Left ventricle myocardium superior (tissue), 1 donor: ENCODE data around the gene ZBED2. TPM values are rescaled to one million over a fixed set of nuclear protein-coding genes. Genes with fewer than 3 reads are reported as not detected.
"Not testable (repeated sequence)": the region's sequence is repeated elsewhere in the genome, so short reads cannot be mapped to it uniquely, and the experiment has no call there.

Experiments used
- ATAC-seq: fragments of 200-7000 bp; cut with Tn5 transposase; one replicate; pipeline ENCODE4 v1.9.1; 2020; ENCODE audit warnings: mild to moderate bottlenecking, moderate library complexity
- DNase-seq: peaks from one replicate; pipeline ENCODE4 v3.0.0-alpha.2; 2020
- intact Hi-C: fragments of 100-400 bp; cut with micrococcal nuclease; formaldehyde crosslinking; loops from one replicate; pipeline ENCODE4 v1.11.0; 2022
- long read RNA-seq: library from polyadenylated mRNA; unstranded; transcript quantifications from one replicate; pipeline ENCODE4 v2.0.0, GENCODE V29; 2021
- total RNA-seq: library from RNA; stranded (reverse); fragmentation: NEBNext Ultra II Directional; extraction: Animal tissue kit (Norgen Biotek cat#: 25700); gene quantifications from one replicate; pipeline ENCODE4 v1.2.1, GENCODE V29; 2021
- donor health status: DM: no; HTN: yes; CAD: no; lungs with severe emphysema.

ZBED2 gene, protein sequence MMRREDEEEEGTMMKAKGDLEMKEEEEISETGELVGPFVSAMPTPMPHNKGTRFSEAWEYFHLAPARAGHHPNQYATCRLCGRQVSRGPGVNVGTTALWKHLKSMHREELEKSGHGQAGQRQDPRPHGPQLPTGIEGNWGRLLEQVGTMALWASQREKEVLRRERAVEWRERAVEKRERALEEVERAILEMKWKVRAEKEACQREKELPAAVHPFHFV
- total RNA-seq, result not detected
- long read RNA-seq, result 0 reads

DNA sequence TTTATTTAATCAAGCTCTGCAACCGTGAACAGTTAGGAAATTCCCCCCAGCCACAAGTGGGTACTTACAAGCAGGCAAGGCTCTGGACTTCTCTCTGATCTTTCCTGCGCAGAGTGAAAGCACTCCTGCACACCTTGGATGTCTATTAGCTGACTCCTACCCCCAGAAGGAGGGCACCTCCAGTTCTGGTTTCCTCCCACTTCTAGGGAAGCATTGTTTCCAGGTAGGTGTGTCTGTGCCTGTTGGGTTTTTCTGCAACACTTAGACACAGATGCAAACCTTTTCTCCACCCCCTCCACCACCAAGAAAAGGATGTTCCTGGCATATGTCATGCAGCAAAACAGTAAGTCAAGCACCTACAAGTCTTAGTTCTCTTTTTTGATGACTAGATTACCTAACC is at the start of gene ZBED2:
Gene ZBED2 (minus strand): TSS at position 115 of the 400 bp plus-strand sequence. CDS start 1,145 bp downstream, outside the sequence.
- DNase-seq (no peak), ATAC-seq (no peak)
- intact Hi-C loops, result no loop called here

DNA sequence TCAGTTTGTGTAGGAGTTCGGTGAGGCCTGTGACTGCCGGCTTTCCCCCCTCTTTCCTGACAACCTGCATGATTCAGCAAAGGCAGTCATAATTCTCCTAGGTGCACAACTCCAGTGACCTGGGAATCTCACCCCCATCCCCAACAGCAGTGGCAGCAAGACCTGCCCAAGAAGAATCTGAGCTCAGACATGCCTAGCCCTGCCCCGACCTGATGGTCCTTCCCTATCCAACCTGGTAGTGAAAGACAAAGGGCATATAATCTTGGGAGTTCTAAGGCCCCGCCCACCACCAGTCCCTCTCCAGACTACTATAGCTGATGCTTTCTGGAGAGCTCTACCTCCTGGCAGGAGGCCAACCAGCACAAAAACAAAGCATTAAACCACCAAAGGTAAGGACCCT is 44.2 kb upstream of the ZBED2 start:
- DNase-seq, result no peak
- intact Hi-C loops, result no loop called here
- no peak for ATAC-seq

DNA sequence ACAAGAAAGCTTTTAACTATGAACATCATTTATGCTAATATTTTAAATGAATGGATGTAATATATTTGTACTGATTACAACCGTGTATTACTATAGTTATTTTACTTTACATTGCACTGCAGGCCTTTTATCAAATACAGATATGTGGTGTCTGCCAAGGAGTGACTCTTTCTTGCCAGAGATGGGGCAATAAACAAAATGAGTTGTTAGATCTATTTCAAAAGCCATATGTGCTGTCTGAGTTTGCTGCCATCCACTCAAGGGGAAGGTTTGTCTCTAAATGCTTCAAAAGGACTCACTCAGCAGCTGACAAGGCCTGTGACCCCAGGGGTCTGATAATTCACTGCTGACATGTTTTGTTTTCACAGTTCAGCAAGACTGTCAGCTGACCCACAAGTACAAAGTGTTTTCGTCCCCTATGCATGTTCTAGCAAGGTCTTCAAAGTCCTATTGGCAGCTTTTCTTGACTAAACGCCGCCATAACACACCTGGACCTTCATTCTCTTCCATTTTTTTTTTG is 41.3 kb upstream of the ZBED2 start:
- DNase-seq, result no peak
- no peak for ATAC-seq
- intact Hi-C loops, result no loop called here

GRCh38 chr3:111635403-111635802 is 40.3 kb upstream of the ZBED2 start:
- intact Hi-C loops, result no loop called here
- ATAC-seq (no peak), DNase-seq (no peak)

- ATAC-seq, result not testable (repeated sequence)
These were observed 35.5 kb upstream of the ZBED2 start for GRCh38 chr3:111630638-111631037.

GRCh38 chr3:111629018-111629417 is 33.9 kb upstream of the ZBED2 start:
- intact Hi-C loops, ATAC-seq, DNase-seq: not testable (repeated sequence)

More at GRCh38 chr3:111630638-111631037, 35.5 kb upstream of the ZBED2 start:
- DNase-seq, intact Hi-C loops: not testable (repeated sequence)

DNA sequence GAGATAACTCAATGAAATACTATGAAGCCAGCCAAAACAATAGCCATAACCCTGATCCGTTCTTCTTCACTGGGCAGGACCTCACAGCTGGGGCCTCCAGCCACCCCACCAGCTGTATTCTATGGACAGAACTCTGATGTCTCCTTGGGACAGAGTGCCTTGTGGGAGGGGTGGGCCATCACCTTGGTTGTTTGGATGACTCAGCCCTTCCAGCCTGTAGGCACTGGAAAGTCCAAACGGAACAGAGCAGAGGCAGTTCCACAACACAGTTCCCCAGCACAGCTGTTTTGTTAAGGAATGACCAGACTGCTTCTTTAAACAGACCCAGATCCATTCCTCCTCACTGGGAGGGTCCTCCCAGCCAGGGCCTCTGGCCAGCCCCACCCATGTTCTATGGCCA is 31.9 kb upstream of the ZBED2 start:
- no peak for ATAC-seq
- no peak for DNase-seq
- intact Hi-C loops, result no loop called here

- no peak for ATAC-seq
- intact Hi-C loops, result no loop called here
- no peak for DNase-seq
These were observed 26.4 kb upstream of the ZBED2 start for GRCh38 chr3:111621535-111621934.

DNA sequence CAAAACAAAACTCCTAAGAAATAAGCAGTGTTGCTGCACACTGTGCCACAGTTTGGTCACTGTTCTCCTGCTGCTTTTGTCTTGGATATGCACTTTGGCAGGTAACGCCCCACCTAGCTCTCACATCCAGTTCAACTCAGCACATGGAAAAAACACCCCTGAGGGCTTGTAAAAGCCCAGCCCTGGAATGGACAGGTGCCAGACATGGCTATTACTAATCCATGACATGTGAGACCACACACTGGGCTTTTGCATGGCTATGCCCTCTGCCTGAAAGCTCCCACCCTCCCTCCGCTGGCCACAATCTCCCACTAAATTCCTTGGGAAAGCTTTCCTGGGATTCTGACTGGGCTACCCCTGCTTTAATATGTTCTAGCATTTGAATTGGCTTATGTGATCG is 24.7 kb upstream of the ZBED2 start:
- intact Hi-C loops, result no loop called here
- ATAC-seq (no peak), DNase-seq (no peak)

DNA sequence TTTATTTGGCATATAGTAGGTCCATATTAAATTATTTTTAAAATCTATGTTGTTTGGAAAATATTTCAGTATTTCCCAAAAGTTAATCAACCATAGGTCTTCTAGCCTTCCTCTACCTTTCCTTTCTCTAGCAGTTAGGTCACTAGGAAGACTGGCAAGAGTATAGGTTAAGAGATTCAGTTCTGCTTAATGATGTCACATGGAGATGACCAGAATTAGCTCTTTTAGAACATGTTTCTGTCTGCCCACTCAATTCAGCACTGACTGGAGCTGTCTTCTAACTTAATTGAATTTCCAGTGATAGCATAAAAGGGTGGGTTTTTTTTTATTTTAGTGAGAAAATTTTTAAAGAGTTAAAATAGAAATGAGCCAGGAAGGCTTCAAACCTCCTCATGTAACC is 23.8 kb upstream of the ZBED2 start:
- ATAC-seq (no peak), DNase-seq (no peak)
- intact Hi-C loops, result no loop called here

DNA sequence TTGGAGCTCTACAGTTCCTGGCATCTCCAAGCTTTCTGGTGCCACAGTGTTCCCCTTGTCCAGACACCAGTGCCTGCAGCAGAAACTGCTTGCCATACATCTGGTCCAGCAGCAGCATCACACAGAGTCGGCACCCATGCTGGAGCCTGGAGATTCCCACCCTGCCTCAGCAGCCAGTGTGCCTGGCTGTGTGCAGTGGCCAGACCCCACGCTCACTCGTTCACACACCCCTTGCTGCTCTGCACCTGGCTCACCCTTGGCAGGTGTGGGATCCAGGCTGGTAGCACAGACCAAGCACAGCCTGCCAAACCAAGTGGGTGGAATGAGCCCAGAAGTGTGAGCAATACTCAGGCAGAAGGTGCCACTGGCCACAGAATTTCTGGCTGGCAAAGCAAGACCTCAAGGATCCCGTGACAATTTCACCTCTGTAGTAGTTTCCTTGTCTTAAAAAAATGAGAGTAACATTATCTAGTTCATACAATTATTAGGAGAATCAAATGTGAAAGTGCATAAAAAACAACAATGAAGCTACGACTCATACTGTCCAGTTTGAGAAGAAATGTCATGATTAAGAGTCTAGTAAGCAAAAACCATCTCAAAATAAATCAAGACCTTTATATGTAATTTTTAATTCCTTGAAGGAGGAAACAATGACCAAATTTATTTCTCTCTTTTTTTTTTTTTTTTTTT is 22.9 kb upstream of the ZBED2 start:
- no peak for DNase-seq
- intact Hi-C loops, result no loop called here

DNA sequence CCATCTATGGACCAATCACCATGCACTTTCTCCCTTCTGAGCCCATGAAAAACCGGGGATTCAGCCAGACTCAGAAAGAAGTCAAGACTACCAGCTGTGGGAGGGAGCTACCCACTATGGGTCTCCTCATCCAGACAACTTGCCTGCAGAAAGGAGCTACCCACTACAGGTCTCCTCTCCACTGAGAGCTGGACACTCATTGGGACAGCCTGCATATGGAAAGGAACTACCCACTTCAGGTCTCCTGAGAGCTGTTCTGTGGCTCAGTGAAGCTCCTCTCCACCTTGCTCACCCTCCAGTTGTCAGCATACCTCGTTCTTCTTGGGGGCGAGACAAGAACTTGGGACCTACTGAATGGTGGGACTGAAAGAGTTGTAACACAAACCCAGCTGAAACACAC is 22.3 kb upstream of the ZBED2 start:
- DNase-seq (no peak), ATAC-seq (no peak)
- intact Hi-C loops, result no loop called here

More for the DNA sequence above, 22.9 kb upstream of the ZBED2 start:
- no peak for ATAC-seq

DNA sequence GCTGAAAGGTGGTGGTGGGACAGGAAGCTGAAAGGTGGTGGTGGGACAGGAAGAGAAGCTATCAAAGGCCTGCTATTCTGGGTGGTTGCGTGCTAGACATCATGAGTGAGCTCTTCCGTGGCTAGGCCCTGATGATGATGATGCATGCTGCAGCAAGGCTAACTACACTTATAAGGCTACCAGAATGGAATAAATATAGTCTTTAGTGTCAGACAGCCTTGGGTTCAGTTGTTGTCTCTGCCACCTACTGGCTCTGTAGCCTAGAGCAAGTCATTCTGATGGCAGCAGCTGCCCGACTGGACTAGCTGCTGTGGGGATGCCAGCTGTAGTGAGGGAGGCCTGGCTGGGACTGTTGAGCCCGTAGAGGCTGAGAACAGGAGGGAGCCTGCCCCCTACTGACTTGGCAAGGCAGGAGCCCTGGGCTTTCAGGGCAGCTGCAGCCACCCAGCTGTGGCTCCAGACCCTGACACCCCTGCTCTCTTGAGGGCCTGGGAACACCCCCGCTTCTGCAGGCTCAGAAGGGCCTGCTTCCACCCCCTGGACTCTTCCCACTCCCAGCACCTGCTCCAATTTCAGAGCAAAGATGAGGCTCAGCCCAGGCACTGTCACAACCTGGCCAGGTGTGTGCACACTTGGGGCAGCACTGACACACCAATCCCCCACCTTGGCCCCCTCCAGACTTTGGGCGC is 21.4 kb upstream of the ZBED2 start:
- intact Hi-C loops, result no loop called here
- ATAC-seq (no peak), DNase-seq (no peak)

DNA sequence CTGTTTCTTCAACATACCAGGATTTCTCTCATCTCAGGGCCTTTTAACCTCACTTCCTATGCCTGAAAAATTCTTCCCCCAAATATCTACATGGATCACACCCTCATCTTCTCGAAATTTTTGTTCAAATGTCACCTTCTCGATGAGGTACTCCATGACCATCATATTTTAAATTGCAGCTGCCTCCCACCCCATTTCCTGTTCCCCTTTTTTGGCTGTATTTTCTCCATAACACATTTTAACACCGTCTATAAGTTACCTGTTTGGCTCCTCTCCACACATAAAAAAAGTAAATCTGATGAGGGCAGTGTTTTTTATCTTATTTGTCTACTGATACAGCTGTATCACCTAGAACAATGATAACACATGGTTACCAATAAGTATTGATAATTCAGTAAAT is 20.7 kb upstream of the ZBED2 start:
- no peak for DNase-seq
- no peak for ATAC-seq
- intact Hi-C loops, result no loop called here

GRCh38 chr3:111613294-111613693 is 18.1 kb upstream of the ZBED2 start:
- intact Hi-C loops, result no loop called here
- DNase-seq, result no peak
- ATAC-seq, result no peak

GRCh38 chr3:111610612-111611054 is 15.5 kb upstream of the ZBED2 start:
- no peak for ATAC-seq
- intact Hi-C loops, result no loop called here
- no peak for DNase-seq

GRCh38 chr3:111610189-111610588 is 15.0 kb upstream of the ZBED2 start:
- no peak for ATAC-seq
- intact Hi-C loops, result no loop called here

DNA sequence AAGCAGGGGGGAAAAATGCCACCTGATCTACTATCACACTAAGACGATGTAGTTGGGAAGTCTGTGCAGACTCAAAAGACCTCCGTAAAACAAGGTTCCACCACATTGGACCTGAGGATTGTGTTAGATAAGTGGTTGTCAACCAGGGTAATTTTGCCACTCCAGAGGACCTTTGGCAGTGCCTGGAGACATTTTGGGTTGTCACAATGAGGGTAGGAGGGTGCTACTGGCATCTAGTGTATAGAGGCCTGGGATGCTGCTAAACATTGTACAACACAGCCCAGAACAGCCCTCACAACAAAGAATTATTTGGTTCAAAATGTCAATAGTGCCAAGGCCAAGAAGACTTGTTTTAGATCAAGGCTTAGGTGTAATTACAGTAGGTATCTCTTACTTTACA is 14.6 kb upstream of the ZBED2 start:
- DNase-seq (no peak), ATAC-seq (no peak)
- intact Hi-C loops, result no loop called here

More at GRCh38 chr3:111610189-111610588, 15.0 kb upstream of the ZBED2 start:
- DNase-seq, result no peak

DNA sequence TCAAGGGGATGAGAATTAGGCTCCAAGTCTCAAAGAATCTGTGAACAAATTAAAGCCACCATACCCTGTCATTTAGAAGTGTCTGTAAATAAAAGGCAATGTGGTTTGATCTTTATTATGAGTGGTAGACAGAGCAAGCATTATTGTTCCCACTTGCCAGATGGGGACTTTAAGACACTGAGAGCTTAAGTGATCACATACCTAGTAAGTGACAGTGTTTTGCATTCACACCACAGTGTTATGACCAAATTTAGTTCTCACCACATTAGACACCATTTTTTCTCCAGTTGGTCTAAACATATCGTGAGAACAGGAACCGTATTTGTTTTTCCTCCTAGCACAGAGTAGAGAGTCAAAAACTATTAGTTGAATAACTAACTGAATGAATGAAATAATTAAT is 13.2 kb upstream of the ZBED2 start:
- DNase-seq, result no peak
- intact Hi-C loops, result no loop called here

GRCh38 chr3:111607240-111607920 is 12.2 kb upstream of the ZBED2 start:
- DNase-seq, result no peak
- intact Hi-C loops, result no loop called here
- no peak for ATAC-seq

More for the DNA sequence above, 13.2 kb upstream of the ZBED2 start:
- no peak for ATAC-seq
